ENCODE data around the gene COA3.

DNA sequence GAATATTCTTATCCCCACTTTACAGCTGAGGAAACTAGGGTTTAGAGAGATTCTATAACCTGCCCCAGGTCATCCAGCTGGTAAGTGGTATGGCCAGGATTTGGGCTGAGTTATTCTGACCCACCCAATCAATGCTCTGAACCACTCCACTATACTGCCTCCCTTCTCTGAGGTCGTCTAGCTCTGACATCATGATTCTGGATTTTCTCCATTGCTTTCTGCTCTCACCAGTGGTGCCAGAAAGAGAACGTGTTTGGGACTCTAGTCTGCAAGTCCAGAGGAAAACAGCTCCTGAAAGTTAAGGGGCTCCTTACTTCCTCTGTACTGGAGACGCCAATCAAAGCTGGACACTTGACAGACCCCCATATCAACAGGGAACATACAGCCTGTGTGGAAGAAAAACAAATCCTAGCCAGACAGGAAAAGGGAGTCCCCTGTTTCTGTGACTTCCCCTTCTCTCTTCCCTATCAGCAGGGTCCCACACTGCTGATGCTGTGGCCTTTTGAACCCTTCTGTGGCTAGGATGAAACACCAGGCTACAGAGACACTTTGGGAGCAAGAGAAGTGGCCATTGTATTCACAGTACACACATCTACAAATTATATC, 47.7 kb downstream of the COA3 start:
- TF ChIP-seq, protein P1, sequence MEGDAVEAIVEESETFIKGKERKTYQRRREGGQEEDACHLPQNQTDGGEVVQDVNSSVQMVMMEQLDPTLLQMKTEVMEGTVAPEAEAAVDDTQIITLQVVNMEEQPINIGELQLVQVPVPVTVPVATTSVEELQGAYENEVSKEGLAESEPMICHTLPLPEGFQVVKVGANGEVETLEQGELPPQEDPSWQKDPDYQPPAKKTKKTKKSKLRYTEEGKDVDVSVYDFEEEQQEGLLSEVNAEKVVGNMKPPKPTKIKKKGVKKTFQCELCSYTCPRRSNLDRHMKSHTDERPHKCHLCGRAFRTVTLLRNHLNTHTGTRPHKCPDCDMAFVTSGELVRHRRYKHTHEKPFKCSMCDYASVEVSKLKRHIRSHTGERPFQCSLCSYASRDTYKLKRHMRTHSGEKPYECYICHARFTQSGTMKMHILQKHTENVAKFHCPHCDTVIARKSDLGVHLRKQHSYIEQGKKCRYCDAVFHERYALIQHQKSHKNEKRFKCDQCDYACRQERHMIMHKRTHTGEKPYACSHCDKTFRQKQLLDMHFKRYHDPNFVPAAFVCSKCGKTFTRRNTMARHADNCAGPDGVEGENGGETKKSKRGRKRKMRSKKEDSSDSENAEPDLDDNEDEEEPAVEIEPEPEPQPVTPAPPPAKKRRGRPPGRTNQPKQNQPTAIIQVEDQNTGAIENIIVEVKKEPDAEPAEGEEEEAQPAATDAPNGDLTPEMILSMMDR (IDR thresholded peaks at IDR 0.05) = no peak
- no peak for TF ChIP-seq POLR2AphosphoS5 (IDR thresholded peaks at IDR 0.05; ENCODE audit: insufficient read depth in 1 of 2, low read depth in 1 of 2)

Data from vagina (tissue), 2 donors.